MM.1S (cell line): ENCODE results near the gene PEX14.

Source experiments
- DNase-seq: peaks from one replicate; pipeline ENCODE4 v3.0.0-alpha.2; 2015
- H2AFZ ChIP-seq: fragments of 300-600 bp; sonication (generic); 2 replicates; pipeline ENCODE4 v1.6.0; 2016; ENCODE audit warnings: antibody characterized with exemption, low read length
- H3F3A ChIP-seq: fragments of 300-600 bp; sonication (generic); 2 replicates; pipeline ENCODE4 v1.6.1; 2016; ENCODE audit warnings: mild to moderate bottlenecking, antibody characterized with exemption, low read length, moderate library complexity, mixed read lengths; ENCODE audit not compliant: insufficient read depth
- H3K27ac ChIP-seq: fragments of 300-600 bp; sonication (generic); 2 replicates; pipeline ENCODE4 v1.5.1; 2016; ENCODE audit warnings: mild to moderate bottlenecking, low read length
- H3K27me3 ChIP-seq: fragments of 300-600 bp; sonication (generic); replicated peaks from 2 replicates; pipeline ENCODE4 v1.6.0; 2016; ENCODE audit warnings: low read length; ENCODE audit not compliant: insufficient read depth
- H3K36me3 ChIP-seq: fragments of 300-600 bp; sonication (generic); replicated peaks from 2 replicates; pipeline ENCODE4 v1.6.1; 2016; ENCODE audit warnings: mild to moderate bottlenecking, low read length, mixed read lengths; ENCODE audit not compliant: insufficient read depth
- H3K4me1 ChIP-seq: fragments of 300-600 bp; sonication (generic); 2 replicates; pipeline ENCODE4 v1.6.1; 2016; ENCODE audit warnings: low read length, mixed read lengths
- H3K4me2 ChIP-seq: fragments of 300-600 bp; sonication (generic); 2 replicates; pipeline ENCODE4 v1.6.0; 2016; ENCODE audit warnings: low read depth, low read length
- H3K4me3 ChIP-seq: fragments of 300-600 bp; sonication (generic); 2 replicates; pipeline ENCODE4 v1.5.1; 2016; ENCODE audit warnings: low read length, mixed read lengths
- H3K79me2 ChIP-seq: fragments of 300-600 bp; sonication (generic); 2 replicates; pipeline ENCODE4 v1.6.1; 2016; ENCODE audit warnings: mixed run types, low read length, mixed read lengths
- H3K9ac ChIP-seq: fragments of 300-600 bp; sonication (generic); 2 replicates; pipeline ENCODE4 v1.6.1; 2016; ENCODE audit warnings: low read length, mixed read lengths
- H3K9me2 ChIP-seq: fragments of 300-600 bp; sonication (generic); replicated peaks from 2 replicates; pipeline ENCODE4 v1.6.1; 2016; ENCODE audit warnings: mild to moderate bottlenecking, low read length, mixed read lengths; ENCODE audit not compliant: insufficient read depth
- H3K9me3 ChIP-seq: fragments of 300-600 bp; sonication (generic); replicated peaks from 2 replicates; pipeline ENCODE4 v1.6.1; 2016; ENCODE audit warnings: mild to moderate bottlenecking, low read length, mixed read lengths; ENCODE audit not compliant: insufficient read depth
- H4K20me1 ChIP-seq: fragments of 300-600 bp; sonication (generic); 2 replicates; pipeline ENCODE4 v1.6.1; 2016; ENCODE audit warnings: mild to moderate bottlenecking, low read length, moderate library complexity, mixed read lengths; ENCODE audit not compliant: insufficient read depth
- EZH2 ChIP-seq: fragments of 300-600 bp; sonication (generic); optimal IDR thresholded peaks from 2 replicates; pipeline ENCODE3; 2017; ENCODE audit warnings: low read depth, mild to moderate bottlenecking, antibody characterized with exemption, low read length, mixed read lengths
- EZH2phosphoT487 ChIP-seq: fragments of 300-600 bp; sonication (generic); IDR thresholded peaks from 2 replicates; pipeline ENCODE4 v1.6.1; 2018; ENCODE audit warnings: antibody characterized with exemption, low read length
- TF ChIP-seq, protein P1 (sequence below): fragments of 300-600 bp; sonication (generic); IDR thresholded peaks from 2 replicates; pipeline ENCODE4 v1.5.1; 2016; ENCODE audit warnings: antibody characterized with exemption, low read length, mixed read lengths

The PEX14 gene

DNA sequence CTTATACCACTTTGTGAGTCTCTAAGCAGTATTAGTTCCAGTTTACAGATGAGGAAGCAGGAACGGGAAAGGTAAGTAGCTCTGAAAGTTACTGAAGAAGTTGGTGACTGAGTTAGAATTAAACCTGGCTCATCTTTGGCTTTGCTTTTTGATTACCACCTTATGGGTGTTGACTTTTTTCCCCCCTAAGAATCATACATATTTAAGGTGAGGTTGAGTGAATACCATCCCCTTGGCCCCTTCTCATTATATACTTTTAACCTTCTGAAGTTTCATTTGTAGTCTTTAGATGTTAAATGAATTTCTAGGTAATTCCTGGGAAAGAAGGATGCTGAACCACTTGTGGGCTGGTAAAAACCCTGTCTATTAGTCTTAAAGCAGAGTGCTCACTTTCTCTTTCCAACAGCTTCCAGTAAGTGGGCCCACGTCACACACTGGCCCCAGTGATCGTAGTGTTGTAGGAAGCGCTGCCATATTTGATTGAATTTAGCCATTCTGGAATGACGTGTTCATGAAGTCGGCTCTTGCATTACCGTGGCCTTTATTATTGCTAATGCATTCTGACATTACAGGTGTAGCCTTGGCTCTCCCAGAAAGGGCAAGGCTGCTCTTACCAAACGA lies 46.9 kb downstream of the PEX14 start:
- Histone ChIP-seq H3F3A (no peaks in the 10 kb centered on the region), H3K9me3 (no peaks in the 10 kb centered on the region), H3K36me3 (no peaks in the 10 kb centered on the region), H3K4me1 (no peaks in the 10 kb centered on the region), H3K4me3 (no peak overlapping the region), H3K4me2 (no peak overlapping the region), H4K20me1 (no peaks in the 10 kb centered on the region), H3K9ac (no peak overlapping the region), H3K9me2 (no peaks in the 10 kb centered on the region), H3K27ac (no peak overlapping the region), H2AFZ (no peak overlapping the region), H3K79me2 (peaks cover under 1% of the 10 kb centered on the region; the same call in 1 of the 2 replicates), H3K27me3 (no peaks in the 10 kb centered on the region)
- no peak for TF ChIP-seq EZH2
- TF ChIP-seq, protein P1, sequence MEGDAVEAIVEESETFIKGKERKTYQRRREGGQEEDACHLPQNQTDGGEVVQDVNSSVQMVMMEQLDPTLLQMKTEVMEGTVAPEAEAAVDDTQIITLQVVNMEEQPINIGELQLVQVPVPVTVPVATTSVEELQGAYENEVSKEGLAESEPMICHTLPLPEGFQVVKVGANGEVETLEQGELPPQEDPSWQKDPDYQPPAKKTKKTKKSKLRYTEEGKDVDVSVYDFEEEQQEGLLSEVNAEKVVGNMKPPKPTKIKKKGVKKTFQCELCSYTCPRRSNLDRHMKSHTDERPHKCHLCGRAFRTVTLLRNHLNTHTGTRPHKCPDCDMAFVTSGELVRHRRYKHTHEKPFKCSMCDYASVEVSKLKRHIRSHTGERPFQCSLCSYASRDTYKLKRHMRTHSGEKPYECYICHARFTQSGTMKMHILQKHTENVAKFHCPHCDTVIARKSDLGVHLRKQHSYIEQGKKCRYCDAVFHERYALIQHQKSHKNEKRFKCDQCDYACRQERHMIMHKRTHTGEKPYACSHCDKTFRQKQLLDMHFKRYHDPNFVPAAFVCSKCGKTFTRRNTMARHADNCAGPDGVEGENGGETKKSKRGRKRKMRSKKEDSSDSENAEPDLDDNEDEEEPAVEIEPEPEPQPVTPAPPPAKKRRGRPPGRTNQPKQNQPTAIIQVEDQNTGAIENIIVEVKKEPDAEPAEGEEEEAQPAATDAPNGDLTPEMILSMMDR, result no peak
- DNase-seq, result no peak

DNA sequence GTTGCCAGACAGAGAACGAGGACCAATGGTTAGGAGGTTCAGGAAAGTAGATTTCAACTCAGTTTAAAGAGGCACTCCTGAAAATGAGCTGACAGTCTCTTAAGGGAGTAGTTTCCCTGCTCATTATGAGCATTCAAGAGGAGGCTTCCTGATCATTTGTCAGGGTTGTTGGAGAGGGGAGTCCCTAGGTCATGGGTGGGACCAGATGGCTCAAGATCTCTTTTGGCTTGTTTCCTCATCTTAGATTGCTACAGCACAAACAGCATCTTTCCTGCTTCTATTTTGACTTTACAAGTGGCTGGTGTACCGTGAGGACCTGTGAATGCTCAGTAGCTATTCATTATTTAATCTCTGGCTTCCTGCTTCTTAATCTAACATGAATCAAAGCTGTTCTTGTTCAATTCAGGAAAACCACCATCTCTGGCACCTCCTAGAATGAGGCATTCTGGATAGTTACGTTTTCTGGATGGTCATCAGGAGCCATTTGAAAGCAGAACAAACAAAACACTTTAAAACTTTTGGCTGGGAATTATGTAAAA lies 47.6 kb downstream of the PEX14 start:
- no peaks in the 10 kb centered on the region for H3K4me1 ChIP-seq
- H3F3A ChIP-seq, result no peaks in the 10 kb centered on the region
- no peak overlapping the region for H3K4me3 ChIP-seq
- no peaks in the 10 kb centered on the region for H3K9me2 ChIP-seq
- H2AFZ ChIP-seq, result no peak overlapping the region
- H3K9me3 ChIP-seq, result no peaks in the 10 kb centered on the region
- H4K20me1 ChIP-seq, result no peaks in the 10 kb centered on the region
- TF ChIP-seq, protein P1, result no peak
- no peak for TF ChIP-seq EZH2
- TF ChIP-seq EZH2phosphoT487, result no peak
- H3K36me3 ChIP-seq, result no peaks in the 10 kb centered on the region
- no peak for DNase-seq
- no peak overlapping the region for H3K4me2 ChIP-seq
- H3K79me2 ChIP-seq, result peaks cover 3% of the 10 kb centered on the region; the same call in 1 of the 2 replicates
- H3K9ac ChIP-seq, result no peak overlapping the region
- H3K27me3 ChIP-seq, result no peaks in the 10 kb centered on the region
- no peak overlapping the region for H3K27ac ChIP-seq

- no peak overlapping the region for H2AFZ ChIP-seq
- H3K9me2 ChIP-seq, result no peaks in the 10 kb centered on the region
- H3K4me3 ChIP-seq, result no peak overlapping the region
- H3K4me1 ChIP-seq, result no peaks in the 10 kb centered on the region
- H4K20me1 ChIP-seq, result no peaks in the 10 kb centered on the region
- TF ChIP-seq, protein P1, result no peak
- no peak for TF ChIP-seq EZH2
- no peak for TF ChIP-seq EZH2phosphoT487
- H3K27ac ChIP-seq, result no peak overlapping the region
- no peak for DNase-seq
- no peak overlapping the region for H3K9ac ChIP-seq
- H3K4me2 ChIP-seq, result no peak overlapping the region
- H3K9me3 ChIP-seq, result no peaks in the 10 kb centered on the region
- no peaks in the 10 kb centered on the region for H3K27me3 ChIP-seq
- no peaks in the 10 kb centered on the region for H3K36me3 ChIP-seq
- no peaks in the 10 kb centered on the region for H3F3A ChIP-seq
- H3K79me2 ChIP-seq, result peaks cover 3% of the 10 kb centered on the region; the same call in 1 of the 2 replicates
Observed at GRCh38 chr1:10525208-10525607, 50.5 kb downstream of the PEX14 start.
